HL-60 (cell line): ENCODE results near the gene ZSCAN21.

Experiments used
- GABPA ChIP-seq: IDR thresholded peaks from 2 replicates; pipeline ENCODE4 v1.6.1; 2012; ENCODE audit warnings: low read depth
- POLR2AphosphoS5 ChIP-seq: IDR thresholded peaks from 2 replicates; pipeline ENCODE4 v1.6.1; 2012; ENCODE audit warnings: low read depth
- SPI1 ChIP-seq: IDR thresholded peaks from 2 replicates; pipeline ENCODE4 v1.6.1; 2012; ENCODE audit warnings: low read depth, mild to moderate bottlenecking, borderline replicate concordance
- TF ChIP-seq, protein P1 (sequence below): IDR thresholded peaks from one replicate; pipeline ENCODE4 v1.5.1; 2011; ENCODE audit warnings: low read length, control low read depth, inconsistent platforms; ENCODE audit not compliant: insufficient read depth
- TF ChIP-seq, protein P2 (sequence below): IDR thresholded peaks from 2 replicates; pipeline ENCODE4 v1.6.1; 2012; ENCODE audit warnings: low read depth; ENCODE audit not compliant: insufficient replicate concordance

DNA sequence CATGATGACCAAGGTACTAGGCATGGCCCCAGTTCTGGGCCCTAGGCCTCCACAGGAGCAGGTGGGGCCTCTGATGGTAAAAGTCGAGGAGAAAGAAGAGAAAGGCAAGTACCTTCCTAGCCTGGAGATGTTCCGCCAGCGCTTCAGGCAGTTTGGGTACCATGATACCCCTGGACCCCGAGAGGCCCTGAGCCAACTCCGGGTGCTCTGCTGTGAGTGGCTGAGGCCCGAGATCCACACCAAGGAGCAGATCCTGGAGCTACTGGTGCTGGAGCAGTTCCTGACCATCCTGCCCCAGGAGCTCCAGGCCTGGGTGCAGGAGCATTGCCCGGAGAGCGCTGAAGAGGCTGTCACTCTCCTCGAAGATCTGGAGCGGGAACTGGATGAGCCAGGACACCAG lies 7.4 kb downstream of the ZSCAN21 start:
- TF ChIP-seq, protein P1, sequence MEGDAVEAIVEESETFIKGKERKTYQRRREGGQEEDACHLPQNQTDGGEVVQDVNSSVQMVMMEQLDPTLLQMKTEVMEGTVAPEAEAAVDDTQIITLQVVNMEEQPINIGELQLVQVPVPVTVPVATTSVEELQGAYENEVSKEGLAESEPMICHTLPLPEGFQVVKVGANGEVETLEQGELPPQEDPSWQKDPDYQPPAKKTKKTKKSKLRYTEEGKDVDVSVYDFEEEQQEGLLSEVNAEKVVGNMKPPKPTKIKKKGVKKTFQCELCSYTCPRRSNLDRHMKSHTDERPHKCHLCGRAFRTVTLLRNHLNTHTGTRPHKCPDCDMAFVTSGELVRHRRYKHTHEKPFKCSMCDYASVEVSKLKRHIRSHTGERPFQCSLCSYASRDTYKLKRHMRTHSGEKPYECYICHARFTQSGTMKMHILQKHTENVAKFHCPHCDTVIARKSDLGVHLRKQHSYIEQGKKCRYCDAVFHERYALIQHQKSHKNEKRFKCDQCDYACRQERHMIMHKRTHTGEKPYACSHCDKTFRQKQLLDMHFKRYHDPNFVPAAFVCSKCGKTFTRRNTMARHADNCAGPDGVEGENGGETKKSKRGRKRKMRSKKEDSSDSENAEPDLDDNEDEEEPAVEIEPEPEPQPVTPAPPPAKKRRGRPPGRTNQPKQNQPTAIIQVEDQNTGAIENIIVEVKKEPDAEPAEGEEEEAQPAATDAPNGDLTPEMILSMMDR, result no peak
- TF ChIP-seq POLR2AphosphoS5, result no peak
- TF ChIP-seq, protein P2, sequence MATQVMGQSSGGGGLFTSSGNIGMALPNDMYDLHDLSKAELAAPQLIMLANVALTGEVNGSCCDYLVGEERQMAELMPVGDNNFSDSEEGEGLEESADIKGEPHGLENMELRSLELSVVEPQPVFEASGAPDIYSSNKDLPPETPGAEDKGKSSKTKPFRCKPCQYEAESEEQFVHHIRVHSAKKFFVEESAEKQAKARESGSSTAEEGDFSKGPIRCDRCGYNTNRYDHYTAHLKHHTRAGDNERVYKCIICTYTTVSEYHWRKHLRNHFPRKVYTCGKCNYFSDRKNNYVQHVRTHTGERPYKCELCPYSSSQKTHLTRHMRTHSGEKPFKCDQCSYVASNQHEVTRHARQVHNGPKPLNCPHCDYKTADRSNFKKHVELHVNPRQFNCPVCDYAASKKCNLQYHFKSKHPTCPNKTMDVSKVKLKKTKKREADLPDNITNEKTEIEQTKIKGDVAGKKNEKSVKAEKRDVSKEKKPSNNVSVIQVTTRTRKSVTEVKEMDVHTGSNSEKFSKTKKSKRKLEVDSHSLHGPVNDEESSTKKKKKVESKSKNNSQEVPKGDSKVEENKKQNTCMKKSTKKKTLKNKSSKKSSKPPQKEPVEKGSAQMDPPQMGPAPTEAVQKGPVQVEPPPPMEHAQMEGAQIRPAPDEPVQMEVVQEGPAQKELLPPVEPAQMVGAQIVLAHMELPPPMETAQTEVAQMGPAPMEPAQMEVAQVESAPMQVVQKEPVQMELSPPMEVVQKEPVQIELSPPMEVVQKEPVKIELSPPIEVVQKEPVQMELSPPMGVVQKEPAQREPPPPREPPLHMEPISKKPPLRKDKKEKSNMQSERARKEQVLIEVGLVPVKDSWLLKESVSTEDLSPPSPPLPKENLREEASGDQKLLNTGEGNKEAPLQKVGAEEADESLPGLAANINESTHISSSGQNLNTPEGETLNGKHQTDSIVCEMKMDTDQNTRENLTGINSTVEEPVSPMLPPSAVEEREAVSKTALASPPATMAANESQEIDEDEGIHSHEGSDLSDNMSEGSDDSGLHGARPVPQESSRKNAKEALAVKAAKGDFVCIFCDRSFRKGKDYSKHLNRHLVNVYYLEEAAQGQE, result no peak
- no peak for TF ChIP-seq SPI1
- no peak for TF ChIP-seq GABPA
